Activated CD8-positive, alpha-beta memory T cell treated with anti-CD3 and anti-CD28 coated beads, Interleukin-2, amount 50 U/mL, for 1 hour (primary cell): Measurements from ENCODE around the gene OTOS.

ENCODE experiments used
- DNase-seq: peaks from one replicate; pipeline ENCODE4 v3.0.0-alpha.2; 2020; ENCODE audit errors: extremely low read depth

Gene OTOS

GRCh38 chr2:240140511-240140910, at the start of gene OTOS:
Gene OTOS (minus strand): TSS chr2:240140658. CDS start chr2:240140326, 332 bp downstream.
- DNase-seq: no peak

DNA sequence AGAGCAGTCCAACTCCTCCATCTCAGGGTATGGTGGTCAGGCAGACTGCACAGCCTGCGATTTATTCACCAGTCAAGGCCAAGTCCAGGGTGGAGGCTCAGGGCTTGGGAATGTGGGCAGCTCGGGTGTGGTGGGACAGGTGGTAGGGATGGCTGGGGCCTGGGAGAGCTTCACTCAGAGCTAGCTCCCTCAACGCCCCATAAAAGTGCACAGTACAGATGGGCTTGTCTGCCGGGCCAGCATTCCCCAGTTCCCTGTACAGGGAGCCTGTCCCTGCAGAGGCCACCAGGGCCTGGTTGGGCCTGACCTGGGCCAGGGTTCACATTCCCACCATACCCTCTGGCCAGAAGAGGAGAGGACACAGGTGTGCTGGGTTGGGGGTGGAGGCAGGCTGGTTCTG, 49.2 kb upstream of the OTOS start:
- no peak for DNase-seq

DNA sequence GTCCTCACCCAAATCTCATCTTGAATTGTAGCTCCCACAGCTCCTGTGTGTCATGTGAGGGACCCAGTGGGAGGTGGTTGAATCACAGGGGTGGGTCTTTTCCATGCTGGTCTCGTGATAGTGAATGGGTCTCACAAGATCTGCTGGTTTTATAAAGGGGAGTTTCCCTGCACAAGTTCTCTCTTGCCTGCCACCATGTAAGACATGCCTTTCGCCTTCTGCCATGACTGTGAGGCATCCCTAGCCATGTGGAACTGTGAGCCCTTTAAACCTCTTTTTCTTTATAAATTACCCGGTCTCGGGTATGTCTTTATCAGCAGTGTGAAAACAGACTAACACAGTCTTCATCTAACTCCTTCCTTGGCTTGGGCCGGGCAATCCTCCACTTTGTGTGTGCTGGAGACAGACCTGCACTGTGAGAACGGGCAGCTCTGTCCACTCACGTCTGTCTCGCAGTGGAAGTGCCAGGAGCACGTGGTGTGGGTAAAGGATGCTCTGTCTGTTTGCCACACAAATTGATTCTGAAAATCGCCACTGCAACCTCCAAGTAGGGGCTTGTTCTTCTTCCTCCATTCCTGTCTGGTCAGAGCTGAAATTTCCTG, 47.6 kb upstream of the OTOS start:
- no peak for DNase-seq

DNA sequence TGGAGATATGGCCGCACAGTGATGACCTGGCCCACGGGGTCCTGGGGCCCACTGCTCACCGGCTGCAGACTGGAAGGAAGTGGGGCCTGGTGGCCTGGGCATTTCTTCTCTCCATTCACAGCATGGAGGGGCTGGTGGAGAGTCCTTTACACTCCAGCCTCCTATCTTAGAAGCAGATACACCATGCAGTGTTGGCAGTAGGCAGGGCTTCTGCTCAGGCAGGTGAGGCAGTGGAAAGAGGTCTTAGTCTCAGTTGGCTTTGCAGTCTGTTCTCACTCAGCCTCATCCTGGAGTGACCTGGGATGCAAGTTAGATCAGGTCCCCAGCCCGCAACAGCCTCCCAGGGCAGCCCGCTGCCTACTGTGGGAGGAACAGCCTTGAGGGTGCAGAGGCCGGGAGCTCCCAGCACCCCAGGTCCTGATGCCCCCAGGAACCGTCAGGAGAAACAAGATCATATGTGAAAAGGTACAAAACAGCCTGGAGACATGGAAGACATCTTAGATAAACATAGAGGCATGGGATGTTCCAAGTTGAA, 45.8 kb upstream of the OTOS start:
- DNase-seq: no peak

DNA sequence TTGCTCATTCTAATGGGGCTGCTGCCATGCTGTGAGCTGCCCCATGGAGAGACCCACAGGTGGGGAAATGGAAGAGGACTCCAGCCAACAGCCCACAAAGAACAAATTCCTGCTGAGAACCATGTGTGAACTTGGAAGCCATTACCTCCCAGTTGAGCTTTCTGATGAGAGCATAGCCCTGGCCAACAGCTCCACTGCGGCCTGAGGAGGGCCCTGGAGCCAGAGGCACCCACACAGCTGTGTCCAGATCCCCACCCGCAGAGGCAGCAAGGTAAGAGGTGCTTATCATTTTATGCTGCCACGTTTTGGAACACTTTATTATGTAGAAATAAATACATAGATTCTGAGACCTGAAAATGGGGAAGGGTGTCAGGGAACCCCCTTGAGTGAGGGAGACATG, 44.2 kb upstream of the OTOS start:
- no peak for DNase-seq

GRCh38 chr2:240183875-240184590, 43.6 kb upstream of the OTOS start:
- DNase-seq: no peak

- no peak for DNase-seq
These were observed 42.8 kb upstream of the OTOS start for GRCh38 chr2:240183006-240183874.

GRCh38 chr2:240182476-240182875, 42.0 kb upstream of the OTOS start:
- DNase-seq: no peak

- no peak for DNase-seq
These were observed 41.5 kb upstream of the OTOS start for GRCh38 chr2:240182001-240182400.

DNA sequence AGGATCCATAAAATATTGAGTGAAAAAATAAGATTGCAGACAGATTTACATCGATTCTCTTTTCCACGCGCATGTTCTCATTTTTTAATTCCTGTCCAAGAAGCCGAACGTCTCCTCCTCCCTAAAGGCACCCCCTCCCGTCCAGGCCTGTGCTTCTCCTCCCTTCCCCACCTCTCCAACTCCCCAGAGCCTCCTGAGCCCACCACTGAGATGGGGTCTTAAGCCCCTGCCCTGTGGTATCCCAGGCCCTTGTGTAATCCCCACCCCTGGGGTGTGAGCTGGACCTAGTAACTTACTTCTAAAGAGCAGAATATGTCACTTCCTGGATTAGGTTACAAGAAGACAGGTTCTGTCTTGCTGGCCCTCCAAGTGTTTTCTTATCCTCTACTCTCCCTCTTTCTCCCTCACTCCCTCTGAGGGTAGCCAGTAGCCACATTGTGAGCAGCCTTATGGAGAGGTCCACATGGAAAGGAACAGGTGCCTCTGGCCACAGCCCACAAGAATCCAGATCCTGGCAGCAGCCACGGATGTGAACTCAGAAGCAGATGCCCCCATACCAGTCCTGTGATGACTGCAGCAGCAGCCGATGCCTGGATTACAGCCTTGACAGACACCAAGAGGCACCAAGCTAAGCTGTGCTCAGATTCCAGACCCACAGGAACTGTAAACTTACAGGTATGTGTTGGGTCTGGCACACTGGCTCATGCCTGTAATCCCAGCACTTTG, 39.6 kb upstream of the OTOS start:
- no peak for DNase-seq

DNA sequence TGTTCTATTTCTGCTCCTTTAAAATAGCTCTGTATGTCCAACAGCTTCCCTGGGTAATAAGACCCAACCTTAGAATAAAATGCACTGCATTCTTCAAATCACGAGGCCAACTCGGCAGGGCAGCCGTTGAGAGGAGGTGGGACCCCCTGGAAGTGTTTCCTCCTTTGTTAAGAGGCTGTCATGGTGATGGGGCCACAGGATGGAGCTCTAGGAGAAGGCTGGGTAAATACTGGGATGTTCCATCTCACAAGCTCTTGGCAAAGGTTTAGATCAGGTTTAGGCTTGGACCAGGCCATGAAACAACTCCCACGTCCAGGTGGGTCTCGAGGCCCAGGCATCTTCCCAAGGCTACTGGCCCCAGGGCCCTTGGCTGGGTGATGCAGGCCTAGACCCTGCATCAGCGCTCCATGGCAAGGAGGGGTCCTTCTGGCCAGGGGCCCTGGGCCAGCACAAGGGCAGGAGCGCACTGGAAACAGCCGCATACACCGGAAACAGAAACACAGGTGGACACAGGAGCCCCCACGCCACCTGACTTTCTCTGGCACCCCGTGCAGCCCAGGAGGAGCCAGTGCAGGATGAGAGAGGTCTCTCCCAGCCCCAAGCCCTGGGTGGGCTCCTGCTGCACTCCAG, 38.8 kb upstream of the OTOS start:
- no peak for DNase-seq

DNA sequence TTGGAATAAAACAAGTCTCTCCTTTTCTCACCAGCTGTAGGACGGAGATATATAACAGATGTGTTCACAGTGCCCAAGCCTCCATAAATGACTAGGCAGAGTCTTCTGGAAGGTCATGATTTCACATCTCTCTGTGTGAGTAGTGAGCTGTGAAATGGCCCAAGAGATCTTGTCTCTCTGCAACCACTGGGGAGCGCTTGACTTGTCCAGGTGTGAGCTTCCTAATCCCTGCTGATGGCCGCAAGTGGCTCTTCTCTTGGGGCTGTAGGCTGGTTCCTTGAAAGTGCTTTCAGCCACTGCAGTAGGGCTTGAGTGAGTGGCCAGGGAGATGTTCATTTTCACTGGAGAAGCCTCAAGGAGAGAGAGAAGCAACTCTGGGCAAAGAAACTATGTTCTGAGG, 38.1 kb upstream of the OTOS start:
- no peak for DNase-seq

GRCh38 chr2:240174496-240174895, 34.0 kb upstream of the OTOS start:
- DNase-seq: no peak

DNA sequence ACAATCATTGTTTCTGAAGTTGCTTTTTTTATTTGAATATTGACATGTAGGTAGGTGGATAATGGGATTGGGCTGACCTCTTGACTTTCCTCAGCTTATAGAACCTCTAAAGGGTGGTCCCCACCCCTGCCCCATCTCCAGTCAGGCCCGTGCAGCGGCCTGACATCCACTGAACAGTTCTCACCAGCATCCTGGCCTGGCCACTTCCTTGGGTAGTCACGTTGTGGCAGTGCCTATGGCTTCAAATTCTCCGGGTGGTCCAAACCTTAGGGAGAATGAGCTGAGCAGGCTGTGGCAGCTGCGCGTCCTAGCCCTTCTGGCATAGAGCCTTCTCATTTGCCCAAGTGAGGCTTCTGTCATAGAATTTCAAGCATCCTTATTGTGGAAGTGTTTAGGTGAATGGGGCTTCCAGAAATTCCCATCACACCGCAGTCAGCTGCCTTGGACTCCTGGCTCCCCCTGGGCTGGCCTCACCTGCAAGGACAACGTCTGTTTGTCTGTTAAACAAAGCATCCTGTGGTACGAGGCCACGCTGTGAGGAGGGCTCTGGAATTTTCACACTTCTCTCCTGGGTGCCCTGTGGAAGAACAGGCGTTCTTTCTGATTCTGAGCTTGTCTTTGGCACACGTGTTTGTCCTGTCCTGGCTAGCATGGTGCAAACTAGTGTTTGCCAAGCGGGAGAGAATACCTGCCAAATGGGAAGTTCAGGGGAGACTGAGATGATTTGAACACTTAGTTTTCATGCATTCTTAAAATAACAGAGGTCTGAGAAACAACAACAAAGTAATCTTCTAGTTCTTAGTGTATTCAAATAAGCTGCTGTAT, 31.8 kb upstream of the OTOS start:
- no peak for DNase-seq

- DNase-seq: no peak
These were observed 30.4 kb upstream of the OTOS start for GRCh38 chr2:240170883-240171282.

GRCh38 chr2:240170354-240170735, 29.9 kb upstream of the OTOS start:
- DNase-seq: no peak

DNA sequence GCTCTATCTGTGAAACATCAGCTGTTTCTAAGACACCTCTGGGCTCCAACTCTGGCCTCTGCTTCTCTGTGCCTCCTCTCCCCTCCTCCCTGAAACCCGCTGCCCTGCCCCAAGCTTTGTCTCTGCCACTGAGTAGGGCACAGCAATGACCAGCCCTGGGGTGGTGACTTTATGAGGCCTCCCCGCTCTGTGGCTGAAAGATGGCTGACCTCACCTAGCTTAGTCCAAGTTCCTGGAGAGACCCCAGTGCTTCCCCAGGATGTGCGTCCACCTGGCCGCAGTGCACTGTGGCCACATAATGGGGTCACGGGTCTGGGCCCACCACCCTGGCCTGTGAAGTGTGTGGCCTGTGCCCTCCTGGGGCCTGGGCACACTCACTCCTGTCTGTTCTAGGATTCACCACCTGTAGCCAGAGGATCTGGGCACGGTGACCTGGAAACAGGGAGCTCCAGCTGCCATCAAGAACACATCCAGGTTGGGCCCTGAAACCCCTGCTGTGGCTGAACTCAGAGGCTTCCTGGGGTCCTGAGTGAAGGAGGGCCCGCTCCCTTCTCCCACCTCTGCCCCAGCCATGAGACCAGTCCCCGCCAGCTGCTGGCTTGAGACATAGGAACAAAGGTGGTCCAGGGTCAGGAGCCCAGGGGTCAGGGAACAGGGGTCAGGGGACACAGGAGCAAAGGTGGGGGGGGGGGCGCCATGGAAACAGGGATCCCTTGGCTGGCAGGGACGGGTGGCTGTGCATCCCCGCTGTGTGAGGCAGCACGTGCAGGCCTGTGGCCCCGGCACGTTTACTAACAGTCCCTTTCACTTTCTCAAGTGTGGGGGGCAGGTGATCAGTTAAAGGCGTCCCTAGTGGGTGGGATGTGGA, 29.3 kb upstream of the OTOS start:
- no peak for DNase-seq

- DNase-seq: no peak
These were observed 28.3 kb upstream of the OTOS start for GRCh38 chr2:240168546-240169361.

GRCh38 chr2:240168041-240168440, 27.6 kb upstream of the OTOS start:
- DNase-seq: no peak
